ENCODE results near the gene ZNRF1. TPM values are rescaled to one million over a fixed set of nuclear protein-coding genes. Genes with fewer than 3 reads are reported as not detected.

The ZNRF1 gene
- total and polyA plus RNA-seq, 2 of the 13 experiments (the other 11 are each of a cell fraction or from before 2014, with no cell fraction given): 43.9 to 58.7 TPM

DNA sequence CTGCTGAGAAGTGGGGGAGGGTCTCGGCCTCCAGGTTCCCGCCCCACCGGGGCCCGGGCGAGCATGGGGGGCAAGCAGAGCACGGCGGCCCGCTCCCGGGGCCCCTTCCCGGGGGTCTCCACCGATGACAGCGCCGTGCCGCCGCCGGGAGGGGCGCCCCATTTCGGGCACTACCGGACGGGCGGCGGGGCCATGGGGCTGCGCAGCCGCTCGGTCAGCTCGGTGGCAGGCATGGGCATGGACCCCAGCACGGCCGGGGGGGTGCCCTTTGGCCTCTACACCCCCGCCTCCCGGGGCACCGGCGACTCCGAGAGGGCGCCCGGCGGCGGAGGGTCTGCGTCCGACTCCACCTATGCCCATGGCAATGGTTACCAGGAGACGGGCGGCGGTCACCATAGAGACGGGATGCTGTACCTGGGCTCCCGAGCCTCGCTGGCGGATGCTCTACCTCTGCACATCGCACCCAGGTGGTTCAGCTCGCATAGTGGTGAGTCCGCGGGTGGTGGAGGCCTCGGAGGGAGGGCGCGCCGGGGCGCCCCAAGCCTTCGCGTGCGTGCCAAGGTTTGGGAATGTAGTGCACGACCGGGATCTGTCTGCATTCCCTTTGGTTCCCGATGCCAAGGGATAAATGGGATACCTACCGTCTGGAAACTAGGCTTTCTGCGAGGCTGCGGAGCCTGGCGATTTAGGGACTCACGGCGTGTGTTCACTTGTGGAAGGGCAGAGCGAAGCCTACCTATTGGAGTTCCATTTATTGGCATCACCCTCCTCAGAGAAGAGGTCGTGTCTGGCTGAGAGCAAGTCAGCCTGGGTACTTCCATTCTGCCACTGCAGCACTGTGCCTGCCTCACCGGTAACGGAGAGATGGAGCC, 1.0 kb downstream of the ZNRF1 start (continued):
- TF ChIP-seq, protein P1, sequence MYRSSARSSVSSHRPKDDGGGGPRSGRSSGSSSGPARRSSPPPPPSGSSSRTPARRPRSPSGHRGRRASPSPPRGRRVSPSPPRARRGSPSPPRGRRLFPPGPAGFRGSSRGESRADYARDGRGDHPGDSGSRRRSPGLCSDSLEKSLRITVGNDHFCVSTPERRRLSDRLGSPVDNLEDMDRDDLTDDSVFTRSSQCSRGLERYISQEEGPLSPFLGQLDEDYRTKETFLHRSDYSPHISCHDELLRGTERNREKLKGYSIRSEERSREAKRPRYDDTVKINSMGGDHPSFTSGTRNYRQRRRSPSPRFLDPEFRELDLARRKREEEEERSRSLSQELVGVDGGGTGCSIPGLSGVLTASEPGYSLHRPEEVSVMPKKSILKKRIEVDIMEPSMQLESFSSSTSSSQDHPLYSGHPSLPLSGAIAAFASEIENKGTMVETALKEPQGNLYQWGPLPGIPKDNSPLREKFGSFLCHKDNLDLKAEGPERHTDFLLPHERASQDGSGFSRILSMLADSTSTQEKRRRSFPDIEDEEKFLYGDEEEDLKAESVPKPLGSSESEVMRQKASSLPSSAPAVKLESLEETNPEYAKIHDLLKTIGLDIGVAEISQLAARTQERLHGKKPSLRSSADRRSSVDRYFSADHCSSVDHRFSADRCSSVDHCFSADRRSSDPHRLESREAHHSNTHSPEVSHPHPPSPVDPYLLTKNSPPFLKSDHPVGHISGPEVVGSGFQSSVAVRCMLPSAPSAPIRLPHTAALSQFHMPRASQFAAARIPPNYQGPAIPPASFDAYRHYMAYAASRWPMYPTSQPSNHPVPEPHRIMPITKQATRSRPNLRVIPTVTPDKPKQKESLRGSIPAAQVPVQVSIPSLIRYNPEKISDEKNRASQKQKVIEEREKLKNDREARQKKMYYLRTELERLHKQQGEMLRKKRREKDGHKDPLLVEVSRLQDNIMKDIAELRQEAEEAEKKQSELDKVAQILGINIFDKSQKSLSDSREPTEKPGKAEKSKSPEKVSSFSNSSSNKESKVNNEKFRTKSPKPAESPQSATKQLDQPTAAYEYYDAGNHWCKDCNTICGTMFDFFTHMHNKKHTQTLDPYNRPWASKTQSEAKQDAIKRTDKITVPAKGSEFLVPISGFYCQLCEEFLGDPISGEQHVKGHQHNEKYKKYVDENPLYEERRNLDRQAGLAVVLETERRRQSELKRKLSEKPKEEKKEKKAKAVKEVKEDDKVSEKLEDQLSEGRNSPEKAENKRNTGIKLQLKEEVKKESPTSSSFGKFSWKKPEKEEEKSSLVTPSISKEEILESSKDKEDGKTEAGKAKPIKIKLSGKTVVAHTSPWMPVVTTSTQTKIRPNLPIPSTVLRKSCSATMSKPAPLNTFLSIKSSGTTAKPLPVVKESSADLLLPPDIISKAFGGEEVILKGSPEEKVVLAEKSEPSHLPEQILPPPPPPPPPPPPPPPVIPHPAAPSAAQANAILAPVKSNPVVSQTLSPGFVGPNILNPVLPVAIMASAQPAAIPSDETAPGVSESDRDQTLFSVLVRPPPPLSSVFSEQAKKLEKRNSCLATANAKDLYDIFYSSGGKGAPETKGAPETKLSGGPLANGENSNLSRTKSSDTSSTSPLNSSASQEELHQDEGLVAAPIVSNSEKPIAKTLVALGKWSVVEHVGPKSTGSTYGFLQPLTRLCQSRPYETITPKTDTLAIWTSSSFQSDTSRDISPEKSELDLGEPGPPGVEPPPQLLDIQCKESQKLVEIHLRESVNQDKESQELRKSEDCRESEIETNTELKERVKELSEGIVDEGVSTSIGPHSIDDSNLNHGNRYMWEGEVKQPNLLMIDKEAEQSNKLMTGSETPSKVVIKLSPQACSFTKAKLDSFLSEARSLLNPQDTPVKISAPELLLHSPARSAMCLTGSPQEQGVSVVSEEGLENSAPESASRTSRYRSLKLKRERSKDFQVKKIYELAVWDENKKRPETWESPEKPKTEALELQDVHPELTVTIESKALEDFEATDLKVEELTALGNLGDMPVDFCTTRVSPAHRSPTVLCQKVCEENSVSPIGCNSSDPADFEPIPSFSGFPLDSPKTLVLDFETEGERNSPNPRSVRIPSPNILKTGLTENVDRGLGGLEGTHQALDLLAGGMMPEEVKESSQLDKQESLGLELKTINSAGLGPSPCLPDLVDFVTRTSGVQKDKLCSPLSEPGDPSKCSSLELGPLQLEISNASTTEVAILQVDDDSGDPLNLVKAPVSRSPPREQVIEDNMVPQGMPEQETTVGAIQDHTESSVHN (CRISPR knock-in tag; IDR thresholded peaks at IDR 0.05): peak; percentile 59; the same call in 1 of the 2 replicates
- TF ChIP-seq SMARCE1 (IDR thresholded peaks at IDR 0.05; ENCODE audit: borderline replicate concordance): no peak
- TF ChIP-seq ZBTB1 (CRISPR knock-in tag; IDR thresholded peaks at IDR 0.05; ENCODE audit: borderline replicate concordance): no peak
- TF ChIP-seq ZBTB39 (CRISPR knock-in tag; IDR thresholded peaks at IDR 0.05): no peak
- TF ChIP-seq STAT5B (CRISPR knock-in tag; IDR thresholded peaks at IDR 0.05): no peak
- no peak for TF ChIP-seq MBNL3 (CRISPR knock-in tag; conservative IDR thresholded peaks at IDR 0.05)
- no peak for TF ChIP-seq PRPF4 (IDR thresholded peaks at IDR 0.05; ENCODE audit: low read depth, low read length, poor library complexity, severe bottlenecking)
- no peak for TF ChIP-seq PAX8 (CRISPR knock-in tag; IDR thresholded peaks at IDR 0.05; ENCODE audit: borderline replicate concordance)
- TF ChIP-seq, protein P2, sequence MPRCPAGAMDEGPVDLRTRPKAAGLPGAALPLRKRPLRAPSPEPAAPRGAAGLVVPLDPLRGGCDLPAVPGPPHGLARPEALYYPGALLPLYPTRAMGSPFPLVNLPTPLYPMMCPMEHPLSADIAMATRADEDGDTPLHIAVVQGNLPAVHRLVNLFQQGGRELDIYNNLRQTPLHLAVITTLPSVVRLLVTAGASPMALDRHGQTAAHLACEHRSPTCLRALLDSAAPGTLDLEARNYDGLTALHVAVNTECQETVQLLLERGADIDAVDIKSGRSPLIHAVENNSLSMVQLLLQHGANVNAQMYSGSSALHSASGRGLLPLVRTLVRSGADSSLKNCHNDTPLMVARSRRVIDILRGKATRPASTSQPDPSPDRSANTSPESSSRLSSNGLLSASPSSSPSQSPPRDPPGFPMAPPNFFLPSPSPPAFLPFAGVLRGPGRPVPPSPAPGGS (CRISPR knock-in tag; IDR thresholded peaks at IDR 0.05): peak; percentile 14; the same call in 1 of the 2 replicates
- no peak for TF ChIP-seq GATAD2A (CRISPR knock-in tag; IDR thresholded peaks at IDR 0.05)
- TF ChIP-seq, protein P3, sequence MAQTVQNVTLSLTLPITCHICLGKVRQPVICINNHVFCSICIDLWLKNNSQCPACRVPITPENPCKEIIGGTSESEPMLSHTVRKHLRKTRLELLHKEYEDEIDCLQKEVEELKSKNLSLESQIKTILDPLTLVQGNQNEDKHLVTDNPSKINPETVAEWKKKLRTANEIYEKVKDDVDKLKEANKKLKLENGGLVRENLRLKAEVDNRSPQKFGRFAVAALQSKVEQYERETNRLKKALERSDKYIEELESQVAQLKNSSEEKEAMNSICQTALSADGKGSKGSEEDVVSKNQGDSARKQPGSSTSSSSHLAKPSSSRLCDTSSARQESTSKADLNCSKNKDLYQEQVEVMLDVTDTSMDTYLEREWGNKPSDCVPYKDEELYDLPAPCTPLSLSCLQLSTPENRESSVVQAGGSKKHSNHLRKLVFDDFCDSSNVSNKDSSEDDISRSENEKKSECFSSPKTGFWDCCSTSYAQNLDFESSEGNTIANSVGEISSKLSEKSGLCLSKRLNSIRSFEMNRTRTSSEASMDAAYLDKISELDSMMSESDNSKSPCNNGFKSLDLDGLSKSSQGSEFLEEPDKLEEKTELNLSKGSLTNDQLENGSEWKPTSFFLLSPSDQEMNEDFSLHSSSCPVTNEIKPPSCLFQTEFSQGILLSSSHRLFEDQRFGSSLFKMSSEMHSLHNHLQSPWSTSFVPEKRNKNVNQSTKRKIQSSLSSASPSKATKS (CRISPR knock-in tag; IDR thresholded peaks at IDR 0.05): no peak
- peak; percentile 45; the same call in 1 of the 2 replicates for TF ChIP-seq ZNF205 (CRISPR knock-in tag; IDR thresholded peaks at IDR 0.05)
- TF ChIP-seq ZNF614 (CRISPR knock-in tag; IDR thresholded peaks at IDR 0.05; ENCODE audit: borderline replicate concordance): peak; percentile 33; the same call in 1 of the 2 replicates

All from HepG2 (cell line).